ENCODE results near the gene EIF3L. TPM values are rescaled to one million over a fixed set of nuclear protein-coding genes. Genes with fewer than 3 reads are reported as not detected.
A peak's percentile ranks its signal among the peaks of the same experiment; 100 is the strongest.

The EIF3L gene
- total RNA-seq, 1 donor from 2014 or later: 725 TPM

- Mint-ChIP-seq H3K4me1 (peaks cover 7% of the 10 kb centered on the region), H3K36me3 (ENCODE audit: low read depth) (peaks cover 9% of the 10 kb centered on the region), H3K9me3 (no peaks in the 10 kb centered on the region), H3K4me3 (peak overlapping the region; percentile 31), H3K27me3 (ENCODE audit: low read depth) (peaks cover 38% of the 10 kb centered on the region), H3K27ac (ENCODE audit: unreplicated experiment) (no peak overlapping the region)
- TF ChIP-seq CTCF (conservative IDR thresholded peaks at IDR 0.05): no peak
- no peak for DNase-seq (ENCODE audit: low read depth, low spot score)
Observed at GRCh38 chr22:37827056-37827455, 22.2 kb upstream of the EIF3L start.

GRCh38 chr22:37830093-37830842 lies 19.0 kb upstream of the EIF3L start:
- Mint-ChIP-seq H3K4me1 (no peaks in the 10 kb centered on the region), H3K27ac (ENCODE audit: unreplicated experiment) (no peak overlapping the region), H3K27me3 (ENCODE audit: low read depth) (peaks cover 14% of the 10 kb centered on the region), H3K9me3 (no peaks in the 10 kb centered on the region), H3K36me3 (ENCODE audit: low read depth) (peaks cover 9% of the 10 kb centered on the region), H3K4me3 (no peak overlapping the region)
- no peak for DNase-seq (ENCODE audit: low read depth, low spot score)
- TF ChIP-seq CTCF (conservative IDR thresholded peaks at IDR 0.05): no peak

- Mint-ChIP-seq H3K27ac (ENCODE audit: unreplicated experiment) (no peak overlapping the region), H3K36me3 (ENCODE audit: low read depth) (peaks cover 9% of the 10 kb centered on the region), H3K27me3 (ENCODE audit: low read depth) (peaks cover 8% of the 10 kb centered on the region), H3K9me3 (no peaks in the 10 kb centered on the region), H3K4me1 (no peaks in the 10 kb centered on the region), H3K4me3 (no peak overlapping the region)
- TF ChIP-seq CTCF (conservative IDR thresholded peaks at IDR 0.05): no peak
- DNase-seq (ENCODE audit: low read depth, low spot score): no peak
Observed at GRCh38 chr22:37831472-37831871, 17.7 kb upstream of the EIF3L start.

- no peak for TF ChIP-seq CTCF (conservative IDR thresholded peaks at IDR 0.05)
- Mint-ChIP-seq H3K4me3 (no peak overlapping the region), H3K27me3 (ENCODE audit: low read depth) (peaks cover 4% of the 10 kb centered on the region), H3K4me1 (no peaks in the 10 kb centered on the region), H3K27ac (ENCODE audit: unreplicated experiment) (no peak overlapping the region), H3K9me3 (no peaks in the 10 kb centered on the region), H3K36me3 (ENCODE audit: low read depth) (peaks cover 13% of the 10 kb centered on the region)
- no peak for DNase-seq (ENCODE audit: low read depth, low spot score)
Observed at GRCh38 chr22:37832022-37832857, 17.0 kb upstream of the EIF3L start.

- Mint-ChIP-seq H3K9me3 (no peaks in the 10 kb centered on the region), H3K4me1 (peaks cover 14% of the 10 kb centered on the region), H3K27ac (ENCODE audit: unreplicated experiment) (peak overlapping the region; percentile 9)
Observed at GRCh38 chr22:37842015-37842793, 7.0 kb upstream of the EIF3L start.

More at GRCh38 chr22:37842015-37842793, 7.0 kb upstream of the EIF3L start:
- Mint-ChIP-seq H3K36me3 (ENCODE audit: low read depth) (peaks cover 11% of the 10 kb centered on the region), H3K27me3 (ENCODE audit: low read depth) (no peaks in the 10 kb centered on the region), H3K4me3 (peak overlapping the region; percentile 81)
- DNase-seq (ENCODE audit: low read depth, low spot score): no peak
- no peak for TF ChIP-seq CTCF (conservative IDR thresholded peaks at IDR 0.05)

All from neural crest cell (in vitro differentiated cells).